Measurements from ENCODE around the gene ERC2.

ERC2 gene

DNA sequence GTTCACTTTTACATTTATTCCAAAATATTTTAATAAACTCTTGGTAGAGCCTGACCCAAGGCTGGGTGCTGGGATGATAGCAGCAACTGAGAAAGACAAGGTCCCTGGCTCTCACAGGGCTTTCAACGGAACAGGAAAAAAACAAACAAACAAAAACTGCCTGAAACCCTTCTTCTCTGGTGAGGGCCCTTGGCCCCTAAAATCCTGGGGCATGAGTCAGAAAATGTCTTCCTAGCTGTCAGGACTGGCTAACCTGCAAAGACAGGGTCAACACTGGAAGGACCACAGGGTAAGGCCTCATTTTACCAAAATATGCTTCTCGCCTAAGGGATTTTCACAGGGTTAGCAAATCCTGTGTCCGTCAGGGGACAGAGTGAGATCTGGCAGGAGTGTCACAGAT is 935.5 kb downstream of the ERC2 start:
- DNase-seq, result no peak

DNA sequence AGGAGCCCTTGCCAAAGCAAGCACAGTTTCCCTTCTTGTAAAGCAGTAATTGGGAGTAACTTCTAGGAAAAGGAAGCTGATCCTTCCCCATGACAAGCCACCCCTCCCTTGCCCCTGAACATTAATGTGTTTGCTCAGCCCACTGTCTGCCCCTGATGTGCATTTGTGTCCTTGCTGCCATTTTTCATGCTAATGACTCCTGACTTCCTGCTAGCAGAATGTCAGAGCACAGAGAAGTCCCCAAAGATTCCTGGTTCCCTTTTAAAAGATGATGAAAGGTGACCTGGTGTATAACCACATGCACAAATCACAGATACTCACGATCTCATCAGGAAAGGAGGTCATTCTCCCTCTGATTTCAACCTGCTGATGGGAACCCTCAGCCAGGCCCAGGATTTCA is 936.9 kb downstream of the ERC2 start:
- DNase-seq, result peak; percentile 30 to 66 (median 43)

DNA sequence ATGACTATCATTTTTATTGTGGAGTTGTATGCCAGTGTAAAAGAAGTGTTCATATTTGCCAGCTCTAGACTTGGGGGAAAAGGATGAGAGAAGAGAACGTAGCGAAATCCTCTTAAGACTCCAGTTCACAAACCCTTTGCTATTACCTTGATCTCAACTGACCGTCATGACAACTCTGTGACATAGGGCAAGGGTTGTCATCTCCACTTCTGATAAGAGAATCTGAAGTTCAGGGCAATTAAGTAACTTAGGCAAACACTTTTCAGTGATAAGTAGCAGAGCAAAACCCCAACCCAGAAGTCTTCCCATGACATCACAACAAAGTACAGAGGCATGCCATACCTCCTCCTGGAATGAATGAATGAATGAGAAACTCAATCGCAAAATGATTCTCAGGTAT is 940.9 kb downstream of the ERC2 start:
- DNase-seq, result no peak

DNA sequence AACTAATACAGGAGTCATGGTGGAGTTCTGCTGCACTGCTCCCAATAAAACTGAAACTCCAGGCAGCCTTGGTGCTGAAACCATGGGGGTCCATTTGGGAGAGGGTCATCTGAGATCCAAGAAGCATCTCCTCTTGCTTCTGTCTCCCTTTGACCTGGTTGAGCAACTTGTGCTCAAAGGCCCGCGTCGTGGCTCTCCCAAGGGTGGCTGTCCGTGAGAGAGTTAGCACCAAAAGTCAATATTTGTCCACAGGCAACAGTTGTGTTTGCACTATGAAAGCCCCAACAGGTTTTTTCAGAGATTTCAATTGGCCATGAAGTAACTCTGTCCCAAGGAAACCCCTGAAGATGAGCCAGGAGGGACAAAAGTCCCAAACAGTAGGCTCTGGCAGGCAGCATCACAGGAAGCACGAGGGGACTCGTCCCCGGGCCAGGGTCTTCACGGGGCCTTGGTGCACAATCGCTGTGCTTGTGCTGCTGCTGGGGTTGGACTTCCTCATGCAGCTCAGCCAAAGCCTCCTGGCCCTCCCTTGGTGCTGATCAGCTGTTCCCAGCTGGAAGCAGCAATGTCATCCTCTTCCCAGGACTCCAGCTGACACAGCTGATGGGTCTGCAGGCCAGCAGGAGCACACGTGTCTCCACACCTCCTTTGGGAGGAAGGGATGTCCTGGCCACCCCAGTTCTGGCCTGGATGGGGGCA is 941.8 kb downstream of the ERC2 start:
- DNase-seq, result no peak

DNA sequence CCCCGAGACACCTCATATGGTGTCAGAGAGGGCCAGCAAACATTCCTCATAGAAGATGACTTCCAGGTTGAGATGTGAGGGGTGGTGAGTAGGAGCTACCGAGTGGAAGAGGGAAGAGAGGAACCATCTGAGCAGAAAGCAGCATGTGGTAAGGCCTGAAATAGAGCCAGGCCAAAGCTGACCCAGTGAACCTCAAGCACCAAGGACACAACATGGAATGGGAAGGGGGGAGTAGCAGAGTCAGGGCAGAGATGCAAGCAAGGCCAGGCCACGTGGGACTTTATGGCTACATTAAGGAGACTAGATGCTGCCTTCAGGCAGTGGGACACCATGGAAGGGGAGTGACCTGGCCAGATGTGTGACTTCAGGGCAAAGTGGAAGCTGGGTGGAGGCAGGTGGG is 942.8 kb downstream of the ERC2 start:
- no peak for DNase-seq

DNA sequence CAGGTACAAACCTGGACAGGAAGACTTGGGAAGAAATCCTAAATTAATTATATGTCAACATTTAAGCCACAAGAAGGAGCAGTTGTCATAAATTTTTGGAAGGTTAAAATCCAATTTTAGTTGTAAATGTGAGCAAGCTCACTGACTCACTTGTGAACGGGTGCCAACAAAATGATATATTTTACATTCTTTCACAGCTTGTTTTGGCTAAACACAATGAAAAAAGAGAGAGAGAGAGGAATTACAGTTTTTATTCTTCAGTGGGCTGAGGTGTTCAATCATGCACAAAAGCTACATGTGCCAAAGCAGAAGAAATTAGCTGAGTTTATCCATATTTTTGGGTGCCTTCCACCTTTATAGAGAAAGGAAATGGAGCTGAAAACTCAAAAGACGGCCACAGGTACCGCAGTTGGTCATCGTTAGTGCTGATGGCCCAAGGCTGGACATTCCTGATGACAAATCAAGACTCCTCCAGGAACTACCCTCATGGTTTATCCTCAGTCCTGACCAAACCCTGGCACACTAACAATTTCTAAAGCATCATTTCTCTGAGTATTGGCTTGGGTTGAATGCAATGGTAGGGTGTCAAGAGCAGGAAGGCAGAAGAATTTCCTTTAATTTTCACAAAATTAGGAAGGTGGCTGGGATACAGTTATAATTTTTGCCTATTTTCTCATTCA is 943.6 kb downstream of the ERC2 start:
- DNase-seq, result no peak

DNA sequence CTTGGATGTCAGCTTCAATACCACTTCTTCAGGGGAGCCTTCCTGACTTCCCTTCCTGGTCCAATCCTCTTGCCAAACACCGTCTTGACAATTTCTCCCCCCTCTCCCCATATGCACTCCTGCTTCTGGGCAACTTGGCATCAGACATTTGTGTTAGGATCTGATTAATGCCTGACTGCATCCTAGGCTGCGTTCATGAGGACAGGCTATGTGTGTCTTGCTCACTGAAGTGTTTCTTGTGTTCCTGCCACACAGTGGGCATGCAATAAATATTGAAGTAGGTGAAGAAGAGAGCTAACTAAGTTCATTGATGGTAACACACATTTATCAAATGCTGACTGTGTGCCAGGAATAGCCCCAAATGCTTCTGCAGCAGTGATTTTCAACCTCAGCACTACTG is 944.8 kb downstream of the ERC2 start:
- no peak for DNase-seq

DNA sequence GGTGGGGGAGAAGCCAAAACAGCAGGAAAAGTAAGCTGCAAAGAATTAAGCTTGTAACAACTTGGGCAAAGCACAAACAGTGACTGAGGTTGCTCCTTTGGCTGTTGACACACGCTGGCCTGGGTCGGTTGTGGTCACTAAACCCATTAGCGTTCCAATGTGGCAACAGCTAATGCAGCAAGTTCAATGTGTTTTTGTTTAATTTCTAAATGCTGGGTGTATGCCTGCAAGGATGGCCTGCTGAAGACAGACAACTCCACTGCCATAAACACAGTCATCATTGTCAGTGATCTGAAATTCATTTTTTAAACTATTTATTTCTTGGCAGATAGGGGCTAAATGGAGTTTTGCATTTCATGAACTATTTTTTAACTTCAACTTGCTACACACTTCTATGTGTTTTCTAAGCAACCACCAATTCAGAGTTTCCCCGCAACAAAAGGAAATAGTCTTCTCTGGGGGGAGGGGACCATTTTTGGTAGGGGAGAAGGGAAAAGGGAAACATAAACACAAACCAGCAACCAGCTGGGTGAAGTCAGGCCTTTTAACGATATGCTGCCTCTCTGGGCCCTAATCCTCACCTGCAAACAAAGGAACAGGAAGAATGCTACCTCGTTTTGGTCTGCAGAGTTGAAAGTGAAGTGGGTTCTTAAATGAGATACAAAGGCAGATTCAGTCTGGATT is 946.4 kb downstream of the ERC2 start:
- DNase-seq, result no peak

DNA sequence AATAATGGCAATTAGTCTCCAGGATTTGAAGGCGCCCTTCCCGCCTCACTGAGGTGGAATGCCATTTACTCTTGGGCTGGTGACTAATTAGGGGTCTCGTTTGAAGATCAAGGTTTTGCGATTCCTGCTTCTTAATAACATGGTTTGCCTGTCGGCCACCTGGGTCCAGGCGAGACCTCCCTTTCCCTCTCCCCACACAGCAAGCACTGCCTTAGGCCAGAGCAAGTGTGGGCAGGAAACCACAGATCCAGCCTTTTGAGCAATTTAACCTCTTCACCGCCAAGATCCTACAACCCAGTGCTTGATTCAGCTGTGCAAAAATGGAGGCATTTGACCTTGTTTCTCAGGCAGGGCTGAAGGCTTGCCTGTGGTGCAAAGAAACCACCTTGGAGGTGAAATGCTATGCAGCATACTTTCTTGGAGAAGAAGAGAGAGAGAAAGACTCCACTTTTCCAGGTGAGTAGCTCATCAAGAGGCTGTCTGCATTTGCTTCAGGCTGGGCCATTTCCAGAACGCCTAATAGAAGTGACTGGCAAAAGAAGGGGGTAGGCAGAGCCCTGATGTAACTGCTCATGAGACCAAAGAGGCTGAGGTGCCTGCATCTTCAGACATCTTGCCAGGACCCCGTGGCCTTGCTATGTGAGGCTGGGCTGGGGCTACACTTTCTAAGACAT is 947.1 kb downstream of the ERC2 start:
- DNase-seq, result no peak

DNA sequence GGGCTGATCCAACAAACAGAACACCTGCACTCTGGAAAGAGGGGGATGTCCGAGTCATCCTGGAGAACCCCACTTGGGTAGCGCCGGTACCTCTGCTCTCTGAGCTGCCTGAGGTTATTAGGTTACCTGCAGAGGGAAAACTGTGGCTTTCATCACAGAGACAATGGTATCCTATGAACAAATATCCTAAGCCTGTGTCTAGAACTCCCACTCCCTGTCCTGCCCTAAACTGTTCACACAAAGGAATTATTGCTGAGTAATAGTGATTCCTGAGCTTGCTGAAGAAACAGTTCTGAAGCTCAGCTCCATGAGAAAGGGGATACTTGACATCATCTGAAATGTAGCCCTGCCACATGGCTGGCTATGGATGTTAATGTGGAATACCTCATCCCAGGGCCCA is 949.2 kb downstream of the ERC2 start:
- no peak for DNase-seq

DNA sequence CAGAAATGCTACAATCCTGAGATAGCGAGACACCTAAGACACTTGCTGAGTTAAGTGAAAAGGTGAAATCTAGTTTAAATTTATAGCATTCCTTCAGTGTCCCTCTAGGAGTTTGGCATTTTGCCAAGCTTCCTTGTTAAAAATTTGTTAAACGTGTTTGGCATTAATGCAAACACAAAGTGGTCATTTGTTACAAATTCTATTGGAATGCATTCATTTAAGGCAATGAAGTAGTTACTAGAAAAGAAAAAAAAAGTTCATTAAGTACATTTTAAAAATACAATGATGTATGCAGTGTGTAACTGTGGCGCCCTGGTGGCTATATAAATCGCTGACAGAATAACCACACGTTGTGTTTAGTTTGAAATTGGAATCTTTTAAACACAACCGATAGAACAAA is 949.8 kb downstream of the ERC2 start:
- DNase-seq, result no peak

DNA sequence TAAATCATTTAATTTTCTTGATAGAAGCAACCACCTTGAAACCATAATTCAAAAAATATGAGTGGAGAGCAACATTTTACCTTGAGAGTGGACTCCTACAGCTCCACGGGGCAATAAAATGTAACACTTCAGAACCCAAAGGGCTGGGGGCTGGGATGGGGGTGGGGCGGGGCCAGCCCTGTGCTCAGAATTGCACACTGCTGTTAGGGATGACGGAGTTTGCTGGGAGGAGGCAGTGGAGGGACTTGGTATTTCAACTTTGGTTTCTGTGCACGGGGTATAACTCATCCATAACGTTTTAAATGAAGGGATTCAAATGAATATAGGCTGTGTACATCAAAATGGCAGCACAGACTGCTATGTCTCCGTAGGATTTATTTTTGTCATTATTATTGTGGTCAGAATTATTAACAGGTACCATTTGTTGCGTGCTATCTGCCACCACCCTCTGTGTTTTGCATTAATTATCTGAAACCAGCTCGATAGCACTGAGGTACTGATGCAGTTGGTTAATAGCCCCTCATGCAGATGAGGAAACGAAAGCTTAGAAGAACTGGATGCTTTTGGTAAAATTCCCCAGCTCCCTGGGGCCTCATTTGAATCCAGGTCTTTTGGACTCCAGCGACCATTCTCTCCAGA is 951.8 kb downstream of the ERC2 start:
- no peak for DNase-seq

DNA sequence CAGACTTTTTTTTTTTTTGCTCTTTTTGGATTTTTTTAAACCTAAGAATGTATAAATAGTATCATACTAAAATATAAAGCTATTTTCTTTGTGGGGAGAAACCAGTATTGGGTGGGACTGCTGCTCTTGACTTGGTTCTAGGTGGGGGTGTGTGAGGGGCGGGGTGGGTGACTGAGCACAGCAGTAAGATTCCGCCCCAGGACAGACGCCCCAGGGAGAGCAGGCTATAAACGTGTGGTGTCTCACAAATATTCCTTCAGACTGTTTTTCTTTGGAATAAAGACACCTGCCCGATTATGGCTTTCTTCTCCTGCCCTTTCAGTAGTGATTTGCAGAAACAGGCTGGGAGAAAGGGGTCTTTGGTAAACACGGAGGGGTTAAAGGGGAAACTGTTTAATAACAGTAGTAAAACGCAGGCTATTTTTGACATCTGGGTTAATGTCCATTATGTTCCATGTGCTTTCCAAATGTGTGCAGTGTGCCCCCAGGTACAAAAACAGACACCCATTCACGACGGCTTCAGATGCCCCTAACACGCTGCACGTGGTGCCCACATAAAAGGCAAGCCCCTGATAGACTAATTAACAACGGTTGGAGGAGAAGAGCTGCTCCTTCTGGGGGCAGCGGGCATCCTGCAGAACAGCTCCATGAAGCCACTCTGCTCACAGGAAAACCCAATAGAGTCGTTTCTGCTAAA is 952.6 kb downstream of the ERC2 start:
- no peak for DNase-seq

DNA sequence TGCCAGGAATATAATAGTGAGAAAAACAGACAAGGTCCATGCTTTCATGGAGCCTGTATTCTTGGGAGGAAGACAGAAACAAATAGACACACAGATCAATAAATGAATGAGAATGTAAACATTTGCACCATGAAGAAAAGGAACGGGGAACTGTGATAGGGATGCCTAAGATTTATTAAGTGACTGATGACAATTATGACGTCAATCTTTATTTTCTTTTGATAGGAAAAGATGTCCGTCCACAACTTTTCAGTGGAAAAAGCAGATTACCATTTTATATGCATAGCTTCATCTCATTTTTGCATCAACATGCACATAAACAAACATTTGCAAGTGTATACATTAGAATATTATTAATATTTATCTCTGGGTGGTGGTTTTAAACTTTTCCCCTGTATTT is 953.3 kb downstream of the ERC2 start:
- no peak for DNase-seq

DNA sequence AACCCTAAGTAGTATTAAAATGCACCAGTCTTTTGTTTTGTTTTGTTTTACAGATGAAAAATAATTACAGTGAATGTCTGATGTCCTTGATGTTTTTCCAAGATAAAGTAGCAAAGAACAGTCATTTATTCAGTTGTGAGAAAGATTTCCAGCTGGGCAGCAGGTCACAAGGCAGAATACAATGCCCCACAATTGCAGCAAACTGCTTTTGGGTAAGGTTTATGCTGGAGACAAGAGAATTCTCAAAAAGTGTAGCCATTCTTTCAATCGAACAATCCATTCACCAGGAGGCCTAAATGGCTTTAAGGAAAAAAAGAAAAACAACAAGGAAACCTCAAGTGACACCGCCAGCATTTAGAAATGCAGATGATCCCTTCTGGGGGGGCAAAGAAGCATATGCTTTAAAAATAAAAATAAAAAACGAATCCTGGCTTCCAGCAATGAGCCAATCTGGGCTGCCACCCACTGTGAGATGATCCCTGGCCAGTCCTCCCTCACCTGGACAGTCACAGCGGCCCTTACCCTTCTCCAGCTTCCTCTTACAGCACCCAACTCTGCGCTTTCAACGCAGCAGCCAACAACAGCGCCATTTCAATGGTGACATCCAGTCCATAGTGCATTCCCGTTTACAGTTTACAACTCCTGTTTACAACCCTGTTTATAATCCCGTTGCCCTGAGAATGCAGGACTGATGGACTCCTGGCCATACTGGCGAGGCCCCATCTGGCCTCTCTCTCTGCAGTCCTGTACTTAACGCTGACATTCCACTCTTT is 955.5 kb downstream of the ERC2 start:
- no peak for DNase-seq

DNA sequence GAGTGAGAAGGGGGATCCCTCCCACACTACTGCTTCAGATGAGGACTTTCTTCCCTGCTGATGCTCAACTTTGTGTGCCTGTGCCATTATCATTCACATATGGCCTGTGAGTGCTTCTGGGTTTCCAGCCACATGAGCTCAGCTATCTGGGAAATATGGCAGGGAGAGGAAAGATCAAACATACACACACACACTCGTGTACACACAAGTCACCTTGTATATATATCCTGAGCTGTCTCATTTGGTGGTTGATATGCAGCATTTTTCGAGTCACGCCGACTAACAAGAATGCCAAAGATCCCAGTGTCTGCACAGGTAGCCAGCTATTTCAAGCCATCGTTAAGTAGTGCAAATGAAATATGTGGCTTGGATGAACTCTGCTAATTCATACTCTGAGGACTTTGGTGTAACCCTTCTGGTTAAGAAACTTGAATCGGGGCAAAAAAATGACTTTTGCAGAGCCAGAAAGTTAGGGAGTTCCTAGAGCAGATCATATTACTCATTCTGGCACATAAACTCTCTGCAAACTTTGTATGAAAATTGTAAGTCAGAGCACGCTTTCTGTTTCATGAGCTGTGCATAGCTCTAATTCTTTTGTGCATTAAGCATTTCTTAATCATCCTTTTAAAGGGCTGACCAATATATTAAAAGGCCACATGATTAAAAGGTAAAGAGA is 956.2 kb downstream of the ERC2 start:
- no peak for DNase-seq

DNA sequence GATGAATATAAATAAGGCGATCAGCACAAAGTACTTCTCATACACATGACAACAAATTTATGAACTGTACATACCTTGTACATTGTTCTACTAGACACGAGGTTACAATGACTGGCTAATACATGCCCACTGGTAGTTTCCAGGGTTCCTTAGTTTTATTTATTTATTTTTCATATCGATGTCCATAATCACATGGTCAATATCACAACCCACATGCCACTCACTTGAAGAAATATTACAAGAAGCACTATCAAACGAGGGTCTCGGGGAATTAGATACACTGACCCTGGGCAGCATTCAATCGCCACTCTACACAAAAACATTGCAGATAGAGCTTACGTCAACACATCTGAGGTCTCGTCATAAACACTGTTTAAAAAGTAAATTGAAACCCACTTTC is 959.9 kb downstream of the ERC2 start:
- DNase-seq, result no peak

DNA sequence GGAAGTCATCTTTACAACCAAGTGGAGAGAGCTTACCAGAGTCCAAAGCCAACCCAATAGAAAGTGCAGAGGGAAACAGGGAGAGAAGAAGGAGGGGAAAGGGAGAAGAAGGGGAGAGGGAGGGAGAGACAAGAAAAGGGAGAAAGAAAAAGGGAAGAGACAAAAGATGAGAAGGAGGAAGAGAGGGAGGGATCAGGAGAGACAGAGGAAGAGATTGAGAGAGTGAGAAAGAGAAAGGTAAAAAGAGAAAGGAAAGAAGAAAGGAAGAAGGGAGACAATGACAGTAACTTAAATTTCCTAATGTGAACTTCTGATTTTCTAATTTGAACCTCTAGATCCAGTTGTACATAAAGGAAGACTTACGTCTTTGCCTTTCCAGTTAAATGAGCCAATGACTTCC is 960.5 kb downstream of the ERC2 start:
- DNase-seq, result no peak

DNA sequence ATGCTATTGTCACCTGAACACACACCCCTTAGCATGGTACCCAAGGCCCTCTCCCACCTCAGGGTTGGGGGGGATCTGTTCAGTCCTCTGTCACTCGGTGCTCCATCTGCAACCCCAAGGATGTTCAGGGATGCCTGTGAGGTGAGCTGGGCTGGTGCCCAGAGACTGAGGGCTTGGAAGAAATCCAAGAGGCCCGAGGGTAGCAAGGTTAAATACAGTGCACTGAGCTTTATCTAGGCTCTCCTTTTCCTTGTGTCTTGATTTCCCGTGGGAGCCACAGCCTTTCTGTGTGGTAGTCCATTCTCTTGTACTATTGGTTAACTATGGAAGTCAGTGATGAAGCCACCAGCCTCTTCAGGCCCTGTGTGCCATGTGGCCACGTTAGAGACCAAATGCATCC is 962.5 kb downstream of the ERC2 start:
- DNase-seq, result no peak

DNA sequence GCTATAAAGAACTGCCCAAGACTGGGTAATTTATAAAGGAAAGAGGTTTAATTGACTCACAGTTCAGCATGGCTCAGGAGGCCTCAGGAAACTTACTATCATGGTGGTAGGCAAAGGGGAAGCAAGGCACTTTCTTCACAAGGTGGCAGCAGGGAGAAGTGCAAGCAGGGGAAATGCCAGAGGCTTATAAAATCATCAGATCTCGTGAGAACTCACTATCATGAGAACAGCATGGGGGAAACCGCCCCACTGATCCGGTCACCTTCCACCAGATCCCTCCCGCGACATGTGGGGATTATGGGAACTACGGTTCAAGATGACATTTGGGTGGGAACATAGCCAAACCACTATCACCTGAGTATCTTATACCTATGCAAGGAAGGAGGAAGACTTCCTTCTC is 963.2 kb downstream of the ERC2 start:
- peak; percentile 43 to 65 (median 46) for DNase-seq

DNA sequence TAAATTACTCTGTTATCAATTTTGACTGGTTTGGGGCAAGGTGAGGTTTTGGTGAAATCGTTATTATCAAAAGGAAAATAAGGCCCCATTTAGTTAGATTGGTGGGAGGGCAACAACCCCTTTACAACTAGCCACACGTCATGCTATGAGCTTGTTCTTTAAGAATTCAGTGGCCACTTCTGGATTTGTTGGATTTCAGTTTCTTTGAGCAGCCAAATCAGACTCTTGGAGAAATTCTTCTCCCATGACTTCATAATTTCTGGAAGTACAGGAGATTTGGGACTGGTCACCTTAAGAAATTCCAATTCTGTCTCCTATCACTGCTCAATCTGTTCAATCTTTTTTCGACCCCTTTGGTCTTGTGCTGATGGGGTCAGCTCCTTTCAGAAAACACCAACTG is 966.4 kb downstream of the ERC2 start:
- DNase-seq, result no peak
